ENCODE results near the gene SERPINA1. TPM values are rescaled to one million over a fixed set of nuclear protein-coding genes. Genes with fewer than 3 reads are reported as not detected.
"Not testable (repeated sequence)": the region's sequence is repeated elsewhere in the genome, so short reads cannot be mapped to it uniquely, and the experiment has no call there.

SERPINA1 gene
- total and polyA plus RNA-seq, 2 experiments from 2014 or later: 0.69 to 2.6 TPM

GRCh38 chr14:94360945-94361565 is 27.3 kb downstream of the SERPINA1 start:
- H3K4me1 ChIP-seq (ENCODE audit: low read depth): no peaks in the 10 kb centered on the region
- H3K27me3 ChIP-seq: no peaks in the 10 kb centered on the region
- no peak overlapping the region for H3K4me3 ChIP-seq
- H3K27ac ChIP-seq: no peak overlapping the region
- no peak for TF ChIP-seq CTCF (IDR thresholded peaks at IDR 0.05; ENCODE audit: low read depth, low read length)
- H3K36me3 ChIP-seq: no peaks in the 10 kb centered on the region
- no peak for DNase-seq (ENCODE audit: low read depth in 1 of 2, low spot score in 1 of 2)
- no peaks in the 10 kb centered on the region for H3K9me3 ChIP-seq (ENCODE audit: low read depth)

GRCh38 chr14:94357166-94357565 is 31.2 kb downstream of the SERPINA1 start:
- Histone ChIP-seq H3K4me1 (ENCODE audit: low read depth) (no peaks in the 10 kb centered on the region), H3K36me3 (no peaks in the 10 kb centered on the region), H3K27ac (no peak overlapping the region), H3K27me3 (no peaks in the 10 kb centered on the region), H3K4me3 (no peak overlapping the region), H3K9me3 (ENCODE audit: low read depth) (no peaks in the 10 kb centered on the region)
- TF ChIP-seq CTCF (IDR thresholded peaks at IDR 0.05; ENCODE audit: low read depth, low read length): no peak
- no peak for DNase-seq (ENCODE audit: low read depth in 1 of 2, low spot score in 1 of 2)

- H3K4me3 ChIP-seq: no peak overlapping the region
- no peak for DNase-seq (ENCODE audit: low read depth in 1 of 2, low spot score in 1 of 2)
- H3K4me1 ChIP-seq (ENCODE audit: low read depth): no peaks in the 10 kb centered on the region
- H3K27ac ChIP-seq: no peak overlapping the region
- H3K9me3 ChIP-seq (ENCODE audit: low read depth): no peaks in the 10 kb centered on the region
- no peak for TF ChIP-seq CTCF (IDR thresholded peaks at IDR 0.05; ENCODE audit: low read depth, low read length)
- no peaks in the 10 kb centered on the region for H3K27me3 ChIP-seq
- no peaks in the 10 kb centered on the region for H3K36me3 ChIP-seq
These were observed 31.9 kb downstream of the SERPINA1 start for GRCh38 chr14:94356379-94357056.

- Histone ChIP-seq H3K36me3 (no peaks in the 10 kb centered on the region), H3K27ac (no peak overlapping the region), H3K9me3 (ENCODE audit: low read depth) (no peaks in the 10 kb centered on the region), H3K27me3 (no peaks in the 10 kb centered on the region), H3K4me1 (ENCODE audit: low read depth) (no peaks in the 10 kb centered on the region), H3K4me3 (no peak overlapping the region)
- peak; percentile 75 for TF ChIP-seq CTCF (IDR thresholded peaks at IDR 0.05; ENCODE audit: low read depth, low read length)
- DNase-seq (ENCODE audit: low read depth in 1 of 2, low spot score in 1 of 2): peak; percentile 10 to 81
These were observed 33.1 kb downstream of the SERPINA1 start for GRCh38 chr14:94355191-94355794.

GRCh38 chr14:94354638-94355185 is 33.7 kb downstream of the SERPINA1 start:
- no peaks in the 10 kb centered on the region for H3K9me3 ChIP-seq (ENCODE audit: low read depth)
- no peak for DNase-seq (ENCODE audit: low read depth in 1 of 2, low spot score in 1 of 2)
- no peaks in the 10 kb centered on the region for H3K36me3 ChIP-seq
- H3K4me3 ChIP-seq: no peak overlapping the region
- no peak overlapping the region for H3K27ac ChIP-seq
- H3K4me1 ChIP-seq (ENCODE audit: low read depth): no peaks in the 10 kb centered on the region
- TF ChIP-seq CTCF (IDR thresholded peaks at IDR 0.05; ENCODE audit: low read depth, low read length): no peak
- H3K27me3 ChIP-seq: no peaks in the 10 kb centered on the region

GRCh38 chr14:94354190-94354589 is 34.2 kb downstream of the SERPINA1 start:
- H3K4me1 ChIP-seq (ENCODE audit: low read depth); H3K27ac ChIP-seq; H3K9me3 ChIP-seq (ENCODE audit: low read depth); H3K27me3 ChIP-seq; H3K4me3 ChIP-seq; H3K36me3 ChIP-seq; DNase-seq (ENCODE audit: low read depth in 1 of 2, low spot score in 1 of 2): not testable (repeated sequence)
